Stimulated activated naive CD8-positive, alpha-beta T cell treated with anti-CD3 and anti-CD28 coated beads, Interleukin-15, Interleukin-2, amounts not matched to agents 100 U/mL and 50 U/mL, for 24 hours (primary cell): ENCODE data around the gene CDH4.
"Not testable (repeated sequence)": the region's sequence is repeated elsewhere in the genome, so short reads cannot be mapped to it uniquely, and the experiment has no call there.

Source experiments
- ATAC-seq: fragments of 150-1000 bp; cut with Tn5 transposase; one replicate; pipeline ENCODE4 v1.10.0; 2021
- DNase-seq: peaks from one replicate; pipeline ENCODE4 v3.0.0; 2021

Gene CDH4

GRCh38 chr20:61387204-61387953, 135.3 kb downstream of the CDH4 start:
- ATAC-seq (no peak), DNase-seq (peak; percentile 4)

- no peak for DNase-seq
Measured at GRCh38 chr20:61387954-61388348, 135.9 kb downstream of the CDH4 start.

GRCh38 chr20:61389077-61389476, 137.0 kb downstream of the CDH4 start:
- ATAC-seq (no peak), DNase-seq (no peak)

More at GRCh38 chr20:61387954-61388348, 135.9 kb downstream of the CDH4 start:
- peak; percentile 14 for ATAC-seq

- ATAC-seq (no peak), DNase-seq (no peak)
Measured at GRCh38 chr20:61391185-61391584, 139.1 kb downstream of the CDH4 start.

GRCh38 chr20:61391812-61392520, 139.9 kb downstream of the CDH4 start:
- ATAC-seq, result no peak
- DNase-seq, result no peak

- ATAC-seq (no peak), DNase-seq (no peak)
Measured at GRCh38 chr20:61394088-61394799, 142.2 kb downstream of the CDH4 start.

GRCh38 chr20:61396262-61396848, 144.3 kb downstream of the CDH4 start:
- no peak for ATAC-seq

GRCh38 chr20:61397146-61397545, 145.1 kb downstream of the CDH4 start:
- DNase-seq (no peak), ATAC-seq (no peak)

More at GRCh38 chr20:61396262-61396848, 144.3 kb downstream of the CDH4 start:
- DNase-seq, result no peak

GRCh38 chr20:61397790-61398189, 145.7 kb downstream of the CDH4 start:
- no peak for DNase-seq
- ATAC-seq, result no peak

- ATAC-seq (no peak), DNase-seq (no peak)
Measured at GRCh38 chr20:61399433-61399832, 147.4 kb downstream of the CDH4 start.

- ATAC-seq, result no peak
- DNase-seq, result no peak
Measured at GRCh38 chr20:61400499-61400898, 148.4 kb downstream of the CDH4 start.

GRCh38 chr20:61404303-61404702, 152.2 kb downstream of the CDH4 start:
- ATAC-seq (no peak), DNase-seq (no peak)

GRCh38 chr20:61405007-61405406, 152.9 kb downstream of the CDH4 start:
- no peak for DNase-seq
- ATAC-seq, result no peak

- ATAC-seq, result not testable (repeated sequence)
Measured at GRCh38 chr20:61406773-61407172, 154.7 kb downstream of the CDH4 start.

GRCh38 chr20:61407561-61407960, 155.5 kb downstream of the CDH4 start:
- ATAC-seq (no peak), DNase-seq (no peak)

More at GRCh38 chr20:61406773-61407172, 154.7 kb downstream of the CDH4 start:
- DNase-seq, result not testable (repeated sequence)

GRCh38 chr20:61408951-61409740, 157.1 kb downstream of the CDH4 start:
- DNase-seq (no peak), ATAC-seq (no peak)

GRCh38 chr20:61411743-61412142, 159.7 kb downstream of the CDH4 start:
- no peak for DNase-seq
- ATAC-seq, result no peak

- ATAC-seq, result no peak
- DNase-seq, result no peak
Measured at GRCh38 chr20:61413752-61414151, 161.7 kb downstream of the CDH4 start.

- DNase-seq, result no peak
- no peak for ATAC-seq
Measured at GRCh38 chr20:61414455-61414991, 162.5 kb downstream of the CDH4 start.

GRCh38 chr20:61416546-61416945, 164.5 kb downstream of the CDH4 start:
- no peak for DNase-seq
- ATAC-seq, result no peak

- DNase-seq, result no peak
- ATAC-seq, result no peak
Measured at GRCh38 chr20:61417221-61417941, 165.3 kb downstream of the CDH4 start.
